Inferior parietal cortex (tissue), 1 donor: ENCODE measurements around the gene POU2F3.
A peak's percentile ranks its signal among the peaks of the same experiment; 100 is the strongest.

Experiments
- DNase-seq: peaks from one replicate; pipeline ENCODE4 v3.0.0-alpha.2; 2016; ENCODE audit errors: extremely low spot score

POU2F3 gene

GRCh38 chr11:120340529-120340928 lies 100.6 kb downstream of the POU2F3 start:
- no peak for DNase-seq

GRCh38 chr11:120342226-120342625 lies 102.3 kb downstream of the POU2F3 start:
- DNase-seq, result no peak

- DNase-seq, result no peak
Measured at GRCh38 chr11:120342678-120343077, 102.7 kb downstream of the POU2F3 start.

GRCh38 chr11:120343429-120343828 lies 103.5 kb downstream of the POU2F3 start:
- peak; percentile 37 for DNase-seq

- DNase-seq, result no peak
Measured at GRCh38 chr11:120344302-120345004, 104.5 kb downstream of the POU2F3 start.

- no peak for DNase-seq
Measured at GRCh38 chr11:120346233-120346632, 106.3 kb downstream of the POU2F3 start.

- no peak for DNase-seq
Measured at GRCh38 chr11:120350637-120351036, 110.7 kb downstream of the POU2F3 start.

- no peak for DNase-seq
Measured at GRCh38 chr11:120352405-120352804, 112.5 kb downstream of the POU2F3 start.

GRCh38 chr11:120354068-120354467 lies 114.1 kb downstream of the POU2F3 start:
- no peak for DNase-seq

GRCh38 chr11:120354779-120355178 lies 114.8 kb downstream of the POU2F3 start:
- DNase-seq, result no peak

- DNase-seq, result no peak
Measured at GRCh38 chr11:120357620-120358019, 117.7 kb downstream of the POU2F3 start.

GRCh38 chr11:120358729-120359128 lies 118.8 kb downstream of the POU2F3 start:
- DNase-seq, result no peak

GRCh38 chr11:120363436-120363835 lies 123.5 kb downstream of the POU2F3 start:
- no peak for DNase-seq

GRCh38 chr11:120365512-120365911 lies 125.6 kb downstream of the POU2F3 start:
- DNase-seq, result no peak
